Measurements from ENCODE around the gene ZBTB8A. TPM values are rescaled to one million over a fixed set of nuclear protein-coding genes. Genes with fewer than 3 reads are reported as not detected.
A peak's percentile ranks its signal among the peaks of the same experiment; 100 is the strongest.
"Not testable (repeated sequence)": the region's sequence is repeated elsewhere in the genome, so short reads cannot be mapped to it uniquely, and the experiment has no call there.

Gene ZBTB8A
- polyA plus RNA-seq, 3 donors = 0.08 TPM; not detected in 2

GRCh38 chr1:32636914-32637645, 97.9 kb downstream of the ZBTB8A start:
- intact Hi-C loops (cut with micrococcal nuclease) = no loop called here
- Mint-ChIP-seq H3K27ac (peak overlapping the region; percentile 75 to 95 (median 91)), H3K9me3 (no peaks in the 10 kb centered on the region), H3K4me1 (peaks cover 25% of the 10 kb centered on the region), H3K27me3 (ENCODE audit: low read depth in 3 of 3) (no peaks in the 10 kb centered on the region), H3K4me3 (peak overlapping the region; percentile 22 to 80), H3K36me3 (peaks cover 36 to 40% of the 10 kb centered on the region in 2 donors)
- peaks cover 20 to 28% of the 10 kb centered on the region in 2 donors for H3K36me3 ChIP-seq (replicated peaks in 1 of 2; ENCODE audit: control insufficient read depth in 1 of 2, insufficient read depth in 2 of 2, low read length in 2 of 2)
- peak overlapping the region in 1 of 3 experiments; percentile 32 for H3K4me3 ChIP-seq (replicated peaks in 1 of 3; ENCODE audit: low read depth in 2 of 3, low read length in 3 of 3)
- H3K79me2 ChIP-seq (ENCODE audit: insufficient read depth, low read length) = peaks cover 63% of the 10 kb centered on the region
- WGBS (ENCODE audit: insufficient coverage) = 54% methylated on average over 4 of the region's 16 CpGs
- peak; percentile 36 to 60 (median 48) for DNase-seq
- peak overlapping the region; percentile 69 to 80 for H3K27ac ChIP-seq (ENCODE audit: low read depth in 1 of 2, low read length in 2 of 2)
- H3K4me2 ChIP-seq (replicated peaks; ENCODE audit: extremely low read depth, low read length, poor library complexity, severe bottlenecking) = peak overlapping the region; percentile 31
- no peaks in the 10 kb centered on the region for H3K27me3 ChIP-seq (ENCODE audit: control insufficient read depth in 2 of 2, insufficient read depth in 2 of 2, low read length in 2 of 2)
- H3K4me1 ChIP-seq (ENCODE audit: control insufficient read depth in 1 of 2, insufficient read depth in 2 of 2, low read length in 2 of 2) = peaks cover 19 to 25% of the 10 kb centered on the region in 2 donors
- peak overlapping the region; percentile 33 for H2AFZ ChIP-seq (ENCODE audit: insufficient read depth, low read depth, low read length, poor library complexity, severe bottlenecking)
- TF ChIP-seq CTCF (IDR thresholded peaks at IDR 0.05) = no peak
- H3K9me3 ChIP-seq (replicated peaks in 1 of 2; ENCODE audit: control insufficient read depth in 1 of 2, insufficient read depth in 1 of 2, low read length in 2 of 2) = no peaks in the 10 kb centered on the region
- H3K9ac ChIP-seq (ENCODE audit: insufficient read depth, low read length, poor library complexity, severe bottlenecking) = peak overlapping the region; percentile 34
- H4K20me1 ChIP-seq (ENCODE audit: insufficient read depth, low read length) = peaks cover 18% of the 10 kb centered on the region

GRCh38 chr1:32639489-32640075, 100.4 kb downstream of the ZBTB8A start:
- TF ChIP-seq CTCF (IDR thresholded peaks at IDR 0.05) = no peak
- Mint-ChIP-seq H3K4me1 (peaks cover 25% of the 10 kb centered on the region), H3K4me3 (no peak overlapping the region), H3K27ac (no peak overlapping the region), H3K27me3 (ENCODE audit: low read depth in 3 of 3) (no peaks in the 10 kb centered on the region), H3K9me3 (no peaks in the 10 kb centered on the region), H3K36me3 (peaks cover 19 to 25% of the 10 kb centered on the region in 2 donors)
- Histone ChIP-seq H3K4me3 (replicated peaks in 1 of 3; ENCODE audit: low read depth in 2 of 3, low read length in 3 of 3) (no peak overlapping the region), H3K4me1 (ENCODE audit: control insufficient read depth in 1 of 2, insufficient read depth in 2 of 2, low read length in 2 of 2) (peaks cover 19 to 25% of the 10 kb centered on the region in 2 donors), H2AFZ (ENCODE audit: insufficient read depth, low read depth, low read length, poor library complexity, severe bottlenecking) (no peak overlapping the region), H3K36me3 (replicated peaks in 1 of 2; ENCODE audit: control insufficient read depth in 1 of 2, insufficient read depth in 2 of 2, low read length in 2 of 2) (peaks cover 0 to 2% of the 10 kb centered on the region in 2 donors), H3K9me3 (replicated peaks in 1 of 2; ENCODE audit: control insufficient read depth in 1 of 2, insufficient read depth in 1 of 2, low read length in 2 of 2) (no peaks in the 10 kb centered on the region), H4K20me1 (ENCODE audit: insufficient read depth, low read length) (peaks cover 33% of the 10 kb centered on the region), H3K27ac (ENCODE audit: low read depth in 1 of 2, low read length in 2 of 2) (no peak overlapping the region), H3K27me3 (ENCODE audit: control insufficient read depth in 2 of 2, insufficient read depth in 2 of 2, low read length in 2 of 2) (no peaks in the 10 kb centered on the region), H3K9ac (ENCODE audit: insufficient read depth, low read length, poor library complexity, severe bottlenecking) (no peak overlapping the region), H3K4me2 (replicated peaks; ENCODE audit: extremely low read depth, low read length, poor library complexity, severe bottlenecking) (no peak overlapping the region), H3K79me2 (ENCODE audit: insufficient read depth, low read length) (peaks cover 82% of the 10 kb centered on the region)
- intact Hi-C loops (cut with micrococcal nuclease) = no loop called here
- DNase-seq = no peak
- WGBS (ENCODE audit: insufficient coverage) = no CpG with 5 or more reads among the region's 1 CpG

- H3K27me3 ChIP-seq (ENCODE audit: control insufficient read depth in 2 of 2, insufficient read depth in 2 of 2, low read length in 2 of 2); DNase-seq; H3K4me3 Mint-ChIP-seq; H3K27ac ChIP-seq (ENCODE audit: low read depth in 1 of 2, low read length in 2 of 2); H3K9me3 Mint-ChIP-seq; H3K9me3 ChIP-seq (replicated peaks in 1 of 2; ENCODE audit: control insufficient read depth in 1 of 2, insufficient read depth in 1 of 2, low read length in 2 of 2); H3K27me3 Mint-ChIP-seq (ENCODE audit: low read depth in 3 of 3); H3K4me2 ChIP-seq (replicated peaks; ENCODE audit: extremely low read depth, low read length, poor library complexity, severe bottlenecking); H3K9ac ChIP-seq (ENCODE audit: insufficient read depth, low read length, poor library complexity, severe bottlenecking); H3K4me3 ChIP-seq (replicated peaks in 1 of 3; ENCODE audit: low read depth in 2 of 3, low read length in 3 of 3); H2AFZ ChIP-seq (ENCODE audit: insufficient read depth, low read depth, low read length, poor library complexity, severe bottlenecking); intact Hi-C loops (cut with micrococcal nuclease); H3K4me1 Mint-ChIP-seq: not testable (repeated sequence)
- peaks cover 32% of the 10 kb centered on the region for H4K20me1 ChIP-seq (ENCODE audit: insufficient read depth, low read length)
- H3K79me2 ChIP-seq (ENCODE audit: insufficient read depth, low read length) = peaks cover 83% of the 10 kb centered on the region
- H3K4me1 ChIP-seq (ENCODE audit: control insufficient read depth in 1 of 2, insufficient read depth in 2 of 2, low read length in 2 of 2) = peaks cover 12% of the 10 kb centered on the region in 2 donors
- H3K36me3 ChIP-seq (replicated peaks in 1 of 2; ENCODE audit: control insufficient read depth in 1 of 2, insufficient read depth in 2 of 2, low read length in 2 of 2) = peaks cover 4 to 12% of the 10 kb centered on the region in 2 donors
- Mint-ChIP-seq H3K36me3 (peaks cover 11 to 29% of the 10 kb centered on the region in 2 donors), H3K27ac (peak overlapping the region in 2 of 7 donors; percentile 15 to 31)
- WGBS (ENCODE audit: insufficient coverage) = 96% methylated on average over 6 of the region's 8 CpGs
Observed at GRCh38 chr1:32642292-32642827, 103.1 kb downstream of the ZBTB8A start.
